H9 (cell line): ENCODE data around the gene TRMT11. TPM values are rescaled to one million over a fixed set of nuclear protein-coding genes. Genes with fewer than 3 reads are reported as not detected.

Experiments
- DNase-seq: peaks from one replicate; pipeline ENCODE4 v3.0.0-alpha.2; 2017
- H2AFZ ChIP-seq: one replicate; pipeline ENCODE4 v1.6.1; 2013; ENCODE audit warnings: mild to moderate bottlenecking, low read length, control low read depth, moderate library complexity
- H2AK5ac ChIP-seq: 2 replicates; pipeline ENCODE4 v1.6.1; 2013; ENCODE audit warnings: low read length, control low read depth, mixed read lengths; ENCODE audit not compliant: insufficient read length
- H2BK120ac ChIP-seq: one replicate; pipeline ENCODE4 v1.6.1; 2013; ENCODE audit warnings: low read depth, mild to moderate bottlenecking, low read length, control low read depth, inconsistent platforms; ENCODE audit not compliant: poor library complexity, severe bottlenecking
- H2BK12ac ChIP-seq: 2 replicates; pipeline ENCODE4 v1.6.1; 2013; ENCODE audit warnings: low read length, control low read depth, mixed read lengths, low read depth; ENCODE audit not compliant: insufficient read length
- H2BK15ac ChIP-seq: 2 replicates; pipeline ENCODE4 v1.6.1; 2013; ENCODE audit warnings: low read depth, low read length, control low read depth
- H2BK20ac ChIP-seq: one replicate; pipeline ENCODE4 v1.6.1; 2013; ENCODE audit warnings: low read depth, mild to moderate bottlenecking, low read length, control low read depth, inconsistent platforms; ENCODE audit not compliant: poor library complexity, severe bottlenecking
- H2BK5ac ChIP-seq: 2 replicates; pipeline ENCODE4 v1.6.1; 2013; ENCODE audit warnings: low read length, control low read depth, mixed read lengths; ENCODE audit not compliant: insufficient read length
- H3K14ac ChIP-seq: 2 replicates; pipeline ENCODE4 v1.6.1; 2013; ENCODE audit warnings: low read length, control low read depth; ENCODE audit not compliant: insufficient read depth
- H3K18ac ChIP-seq: 2 replicates; pipeline ENCODE4 v1.6.1; 2013; ENCODE audit warnings: low read depth, mild to moderate bottlenecking, mixed read lengths, low read length, control low read depth; ENCODE audit not compliant: insufficient read length
- H3K23ac ChIP-seq: 2 replicates; pipeline ENCODE4 v1.6.1; 2013; ENCODE audit warnings: low read length, control low read depth, mixed read lengths, low read depth; ENCODE audit not compliant: insufficient read length
- H3K23me2 ChIP-seq: 2 replicates; pipeline ENCODE4 v1.6.1; 2013; ENCODE audit warnings: low read depth, mild to moderate bottlenecking, mixed read lengths, low read length, control low read depth; ENCODE audit not compliant: insufficient read length, poor library complexity, severe bottlenecking
- H3K27ac ChIP-seq: 2 replicates; pipeline ENCODE4 v1.5.1; 2013; ENCODE audit warnings: low read length, control low read depth, mixed read lengths, low read depth; ENCODE audit not compliant: insufficient read length
- H3K27me3 ChIP-seq: 2 replicates; pipeline ENCODE4 v1.6.1; 2013; ENCODE audit warnings: low read length, control low read depth, inconsistent platforms; ENCODE audit not compliant: insufficient read depth
- H3K4ac ChIP-seq: 2 replicates; pipeline ENCODE4 v1.6.1; 2013; ENCODE audit warnings: low read depth, mild to moderate bottlenecking, control low read depth, inconsistent platforms, low read length, moderate library complexity
- H3K4me1 ChIP-seq: 2 replicates; pipeline ENCODE4 v1.6.1; 2013; ENCODE audit warnings: low read length, control low read depth, inconsistent platforms; ENCODE audit not compliant: insufficient read depth
- H3K4me2 ChIP-seq: 2 replicates; pipeline ENCODE4 v1.6.1; 2013; ENCODE audit warnings: low read length, control low read depth, mixed read lengths; ENCODE audit not compliant: insufficient read length, insufficient read depth
- H3K56ac ChIP-seq: 2 replicates; pipeline ENCODE4 v1.6.1; 2013; ENCODE audit warnings: low read depth, mild to moderate bottlenecking, mixed read lengths, low read length, control low read depth; ENCODE audit not compliant: insufficient read length
- H3K79me1 ChIP-seq: 2 replicates; pipeline ENCODE4 v1.6.1; 2013; ENCODE audit warnings: low read depth, mild to moderate bottlenecking, moderate library complexity, low read length, control low read depth, inconsistent platforms; ENCODE audit not compliant: insufficient read depth, poor library complexity, severe bottlenecking
- H3K79me2 ChIP-seq: 2 replicates; pipeline ENCODE4 v1.6.1; 2013; ENCODE audit warnings: low read length, control low read depth, inconsistent platforms; ENCODE audit not compliant: insufficient read depth
- H3K9ac ChIP-seq: 2 replicates; pipeline ENCODE4 v1.6.1; 2013; ENCODE audit warnings: low read length, control low read depth, mixed read lengths; ENCODE audit not compliant: insufficient read length; ENCODE audit errors: extremely low read depth
- H3K9me3 ChIP-seq: one replicate; pipeline ENCODE4 v1.6.1; 2013; ENCODE audit warnings: low read depth, low read length, inconsistent platforms; ENCODE audit not compliant: control insufficient read depth
- H3T11ph ChIP-seq: one replicate; pipeline ENCODE4 v1.6.1; 2013; ENCODE audit warnings: mild to moderate bottlenecking, low read length, control low read depth, inconsistent platforms
- H4K20me1 ChIP-seq: one replicate; pipeline ENCODE4 v1.6.1; 2013; ENCODE audit not compliant: control insufficient read depth, insufficient read length, insufficient read depth
- H4K5ac ChIP-seq: 2 replicates; pipeline ENCODE4 v1.6.1; 2013; ENCODE audit warnings: low read depth, mild to moderate bottlenecking, mixed read lengths, low read length, control low read depth; ENCODE audit not compliant: insufficient read length
- H4K8ac ChIP-seq: replicated peaks from 2 replicates; pipeline ENCODE4 v1.6.1; 2013; ENCODE audit warnings: low read length, control low read depth, mixed read lengths, low read depth; ENCODE audit not compliant: insufficient read length
- H4K91ac ChIP-seq: 2 replicates; pipeline ENCODE4 v1.6.1; 2013; ENCODE audit warnings: low read depth, mild to moderate bottlenecking, moderate library complexity, mixed read lengths, low read length, control low read depth; ENCODE audit not compliant: insufficient read length
- H3K27ac Mint-ChIP-seq, 3 experiments: 2 replicates in 2 of 3; 3 replicates in 1 of 3; pipeline ENCODE4 v1.8.0; 2020 to 2021; ENCODE audit warnings: mixed read lengths in 3 of 3, mild to moderate bottlenecking in 1 of 3, moderate library complexity in 1 of 3
- H3K27me3 Mint-ChIP-seq: 2 replicates; pipeline ENCODE4 v1.8.0; 2021; ENCODE audit warnings: low read depth, mild to moderate bottlenecking, moderate library complexity, mixed read lengths
- H3K36me3 Mint-ChIP-seq, 3 experiments: 2 replicates in 2 of 3; 3 replicates in 1 of 3; pipeline ENCODE4 v1.8.0; 2020 to 2021; ENCODE audit warnings: low read depth in 3 of 3, mixed read lengths in 3 of 3; ENCODE audit not compliant: insufficient read depth in 1 of 3
- H3K4me1 Mint-ChIP-seq, 2 experiments: 2 replicates each; pipeline ENCODE4 v1.8.0; 2020; ENCODE audit warnings: mixed read lengths in 2 of 2
- H3K4me3 Mint-ChIP-seq, 2 experiments: 2 replicates in 1 of 2; 3 replicates in 1 of 2; pipeline ENCODE4 v1.8.0; 2020 to 2021; ENCODE audit warnings: mild to moderate bottlenecking in 2 of 2, mixed read lengths in 2 of 2, moderate library complexity in 1 of 2
- H3K9me3 Mint-ChIP-seq, 2 experiments: 2 replicates in 1 of 2; 3 replicates in 1 of 2; pipeline ENCODE4 v1.8.0; 2020; ENCODE audit warnings: mild to moderate bottlenecking in 2 of 2, mixed read lengths in 2 of 2, moderate library complexity in 1 of 2
- WGBS: extraction: QIAGEN DNeasy Blood & Tissue Kit; methylation state at CpG from one replicate; pipeline ENCODE4 v1.1.7; 2013; ENCODE audit warnings: missing lambda C conversion rate, low lambda C conversion rate, mixed read lengths; ENCODE audit not compliant: insufficient read length; ENCODE audit errors: extremely low coverage; 5-methylcytosine and 5-hydroxymethylcytosine counted together
- total RNA-seq: library from RNA; stranded (reverse); gene quantifications from 2 replicates; pipeline ENCODE4 v1.2.1, GENCODE V29; 2021
- TF ChIP-seq, protein P1 (sequence below): fragments of 200-600 bp; sonication (generic); conservative IDR thresholded peaks from 3 replicates; pipeline ENCODE4 v1.8.0; 2021; ENCODE audit warnings: antibody characterized with exemption, mild to moderate bottlenecking

Gene TRMT11
- total RNA-seq, 1 experiment from 2014 or later: 31.1 TPM

DNA sequence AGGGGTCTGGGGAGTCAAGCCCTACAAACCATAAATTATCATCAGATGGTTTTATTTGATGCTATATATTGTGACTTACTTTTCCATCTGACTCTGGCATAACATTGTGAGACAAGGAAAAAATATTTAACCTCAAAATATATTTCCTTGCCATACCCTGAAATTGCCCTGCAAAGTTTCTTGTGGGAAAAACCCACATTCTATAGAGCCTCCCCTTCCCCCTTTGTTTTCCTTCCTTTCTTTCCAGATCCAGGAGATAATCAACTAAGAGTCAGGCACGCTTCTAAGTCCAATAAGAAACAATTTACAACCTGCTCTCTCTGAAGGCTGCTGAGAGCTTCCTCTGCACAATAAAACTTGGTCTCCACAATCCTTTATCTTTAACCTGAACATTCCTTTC, 47.3 kb upstream of the TRMT11 start:
- H3K4me1 ChIP-seq: no peaks in the 10 kb centered on the region
- no peak overlapping the region for H3K23ac ChIP-seq
- H3K56ac ChIP-seq: no peak overlapping the region
- H3K79me2 ChIP-seq: no peaks in the 10 kb centered on the region
- no peak overlapping the region for H2BK15ac ChIP-seq
- no peaks in the 10 kb centered on the region for H3K9me3 ChIP-seq
- no peak overlapping the region for H4K5ac ChIP-seq
- TF ChIP-seq, protein P1, sequence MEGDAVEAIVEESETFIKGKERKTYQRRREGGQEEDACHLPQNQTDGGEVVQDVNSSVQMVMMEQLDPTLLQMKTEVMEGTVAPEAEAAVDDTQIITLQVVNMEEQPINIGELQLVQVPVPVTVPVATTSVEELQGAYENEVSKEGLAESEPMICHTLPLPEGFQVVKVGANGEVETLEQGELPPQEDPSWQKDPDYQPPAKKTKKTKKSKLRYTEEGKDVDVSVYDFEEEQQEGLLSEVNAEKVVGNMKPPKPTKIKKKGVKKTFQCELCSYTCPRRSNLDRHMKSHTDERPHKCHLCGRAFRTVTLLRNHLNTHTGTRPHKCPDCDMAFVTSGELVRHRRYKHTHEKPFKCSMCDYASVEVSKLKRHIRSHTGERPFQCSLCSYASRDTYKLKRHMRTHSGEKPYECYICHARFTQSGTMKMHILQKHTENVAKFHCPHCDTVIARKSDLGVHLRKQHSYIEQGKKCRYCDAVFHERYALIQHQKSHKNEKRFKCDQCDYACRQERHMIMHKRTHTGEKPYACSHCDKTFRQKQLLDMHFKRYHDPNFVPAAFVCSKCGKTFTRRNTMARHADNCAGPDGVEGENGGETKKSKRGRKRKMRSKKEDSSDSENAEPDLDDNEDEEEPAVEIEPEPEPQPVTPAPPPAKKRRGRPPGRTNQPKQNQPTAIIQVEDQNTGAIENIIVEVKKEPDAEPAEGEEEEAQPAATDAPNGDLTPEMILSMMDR: no peak
- H3K27me3 ChIP-seq: no peaks in the 10 kb centered on the region
- no peak overlapping the region for H4K91ac ChIP-seq
- H3K4me1 Mint-ChIP-seq: no peaks in the 10 kb centered on the region
- no peak overlapping the region for H3K4me2 ChIP-seq
- H2BK5ac ChIP-seq: no peak overlapping the region
- no peak overlapping the region for H3K27ac ChIP-seq
- DNase-seq: no peak
- H3K27ac Mint-ChIP-seq: no peak overlapping the region
- no peaks in the 10 kb centered on the region for H4K20me1 ChIP-seq
- H2BK20ac ChIP-seq: no peak overlapping the region
- no peak overlapping the region for H2BK120ac ChIP-seq
- H3K9ac ChIP-seq: no peak overlapping the region
- no peak overlapping the region for H3T11ph ChIP-seq
- no peaks in the 10 kb centered on the region for H3K23me2 ChIP-seq
- H3K4me3 Mint-ChIP-seq: no peak overlapping the region
- no CpG with 5 or more reads among the region's 1 CpG for WGBS
- H2BK12ac ChIP-seq: no peak overlapping the region
- no peak overlapping the region for H3K14ac ChIP-seq
- H4K8ac ChIP-seq: no peak overlapping the region
- H2AK5ac ChIP-seq: no peak overlapping the region
- H3K4ac ChIP-seq: no peak overlapping the region
- no peaks in the 10 kb centered on the region for H3K79me1 ChIP-seq
- no peak overlapping the region for H2AFZ ChIP-seq
- H3K18ac ChIP-seq: no peak overlapping the region
- H3K36me3 Mint-ChIP-seq: no peaks in the 10 kb centered on the region; a peak in 1 of 7 replicates
- peaks cover 4% of the 10 kb centered on the region for H3K27me3 Mint-ChIP-seq
- no peaks in the 10 kb centered on the region for H3K9me3 Mint-ChIP-seq
